Neural cell (in vitro differentiated cells): ENCODE results near the gene WNT16. TPM values are rescaled to one million over a fixed set of nuclear protein-coding genes. Genes with fewer than 3 reads are reported as not detected.
A peak's percentile ranks its signal among the peaks of the same experiment; 100 is the strongest.

Experiments
- H2AFZ ChIP-seq: fragments of 200-600, 300-800 bp; sonication (generic), shearing (Covaris generic); 2 replicates; pipeline ENCODE4 v1.6.0; 2014; ENCODE audit warnings: low read depth, mild to moderate bottlenecking, antibody characterized with exemption, low read length, moderate library complexity
- H3F3A ChIP-seq: fragments of 200-600 bp; shearing (Covaris generic); 2 replicates; pipeline ENCODE4 v1.6.1; 2016; ENCODE audit warnings: mild to moderate bottlenecking, moderate library complexity, mixed read lengths, antibody characterized with exemption, low read length; ENCODE audit not compliant: insufficient read depth, poor library complexity, severe bottlenecking
- H3K27ac ChIP-seq: fragments of 200-600, 300-800 bp; sonication (generic), shearing (Covaris generic); 2 replicates; pipeline ENCODE4 v1.5.1; 2014; ENCODE audit warnings: mild to moderate bottlenecking, low read length, moderate library complexity
- H3K27me3 ChIP-seq: fragments of 300-800, 200-600 bp; sonication (generic), shearing (Covaris generic); 2 replicates; pipeline ENCODE4 v1.6.0; 2014; ENCODE audit warnings: mild to moderate bottlenecking, low read depth, low read length, moderate library complexity; ENCODE audit not compliant: insufficient read depth
- H3K36me3 ChIP-seq: fragments of 300-800, 200-600 bp; sonication (generic), shearing (Covaris generic); 2 replicates; pipeline ENCODE4 v1.5.1; 2014; ENCODE audit warnings: mild to moderate bottlenecking, antibody characterized with exemption, low read length, moderate library complexity; ENCODE audit not compliant: insufficient read depth
- H3K4me2 ChIP-seq: fragments of 300-800, 200-600 bp; sonication (generic), shearing (Covaris generic); 2 replicates; pipeline ENCODE4 v1.6.0; 2014; ENCODE audit warnings: mild to moderate bottlenecking, low read length
- H3K4me3 ChIP-seq: fragments of 300-800, 200-600 bp; sonication (generic), shearing (Covaris generic); 2 replicates; pipeline ENCODE4 v1.5.1; 2014; ENCODE audit warnings: mild to moderate bottlenecking, low read length, moderate library complexity
- H3K79me2 ChIP-seq: fragments of 200-600 bp; shearing (Covaris generic); replicated peaks from 2 replicates; pipeline ENCODE4 v1.6.0; 2014; ENCODE audit warnings: mild to moderate bottlenecking, low read length, moderate library complexity; ENCODE audit not compliant: insufficient read depth
- H3K9ac ChIP-seq: fragments of 300-800, 200-600 bp; sonication (generic), shearing (Covaris generic); 2 replicates; pipeline ENCODE4 v1.6.1; 2016; ENCODE audit warnings: mild to moderate bottlenecking, low read length, mixed read lengths
- H3K9me2 ChIP-seq: fragments of 200-600 bp; shearing (Covaris generic); 2 replicates; pipeline ENCODE4 v1.6.1; 2016; ENCODE audit warnings: mild to moderate bottlenecking, low read length, mixed read lengths; ENCODE audit not compliant: insufficient read depth
- H3K9me3 ChIP-seq: fragments of 200-600, 300-800 bp; sonication (generic), shearing (Covaris generic); 2 replicates; pipeline ENCODE4 v1.6.1; 2016; ENCODE audit warnings: mild to moderate bottlenecking, mixed run types, low read length, moderate library complexity, mixed read lengths
- H4K20me1 ChIP-seq: fragments of 200-600 bp; shearing (Covaris generic); 2 replicates; pipeline ENCODE4 v1.6.1; 2016; ENCODE audit warnings: mild to moderate bottlenecking, mixed run types; ENCODE audit not compliant: insufficient read depth
- EP300 ChIP-seq: fragments of 450-650 bp; conservative IDR thresholded peaks from 2 replicates; pipeline ENCODE4 v1.6.1; 2014; ENCODE audit warnings: antibody characterized with exemption, mild to moderate bottlenecking, moderate library complexity; ENCODE audit not compliant: poor library complexity, severe bottlenecking
- EZH2 ChIP-seq: fragments of 200-600, 300-800 bp; shearing (Covaris generic), sonication (generic); IDR thresholded peaks from 2 replicates; pipeline ENCODE4 v1.6.1; 2014; ENCODE audit warnings: antibody characterized with exemption, low read length, borderline replicate concordance, mild to moderate bottlenecking; ENCODE audit not compliant: insufficient read depth, poor library complexity, severe bottlenecking
- MXI1 ChIP-seq: fragments of 450-650 bp; conservative IDR thresholded peaks from 2 replicates; pipeline ENCODE4 v1.6.1; 2014; ENCODE audit warnings: antibody characterized with exemption, mild to moderate bottlenecking; ENCODE audit not compliant: poor library complexity, severe bottlenecking
- POLR2AphosphoS5 ChIP-seq: IDR thresholded peaks from 2 replicates; pipeline ENCODE4 v1.6.1; 2012
- RAD21 ChIP-seq: fragments of 450-650 bp; conservative IDR thresholded peaks from 2 replicates; pipeline ENCODE4 v1.6.1; 2014; ENCODE audit warnings: antibody characterized with exemption, mild to moderate bottlenecking, moderate library complexity
- SMC3 ChIP-seq: fragments of 450-650 bp; conservative IDR thresholded peaks from 2 replicates; pipeline ENCODE4 v1.6.1; 2014; ENCODE audit warnings: antibody characterized with exemption, mild to moderate bottlenecking, moderate library complexity; ENCODE audit not compliant: poor library complexity
- TAF1 ChIP-seq: IDR thresholded peaks from 2 replicates; pipeline ENCODE4 v1.6.1; 2012; ENCODE audit warnings: low read depth
- polyA minus RNA-seq: library from RNA; depleted of rRNA, polyadenylated mRNA; stranded (reverse); fragments of >200 nt; gene quantifications from 2 replicates; pipeline ENCODE4 v1.2.3, GENCODE V29; 2014
- polyA plus RNA-seq: library from polyadenylated mRNA; depleted of rRNA; stranded (reverse); fragments of >200 nt; gene quantifications from 2 replicates; pipeline ENCODE4 v1.2.3, GENCODE V29; 2014
- TF ChIP-seq, protein P1 (sequence below): IDR thresholded peaks from 2 replicates; pipeline ENCODE4 v1.6.1; 2012; ENCODE audit warnings: borderline replicate concordance
- TF ChIP-seq, protein P2 (sequence below): fragments of 450-650 bp; IDR thresholded peaks from 2 replicates; pipeline ENCODE4 v1.5.1; 2014; ENCODE audit warnings: antibody characterized with exemption, mild to moderate bottlenecking, moderate library complexity; ENCODE audit not compliant: poor library complexity, severe bottlenecking

WNT16 gene, protein sequence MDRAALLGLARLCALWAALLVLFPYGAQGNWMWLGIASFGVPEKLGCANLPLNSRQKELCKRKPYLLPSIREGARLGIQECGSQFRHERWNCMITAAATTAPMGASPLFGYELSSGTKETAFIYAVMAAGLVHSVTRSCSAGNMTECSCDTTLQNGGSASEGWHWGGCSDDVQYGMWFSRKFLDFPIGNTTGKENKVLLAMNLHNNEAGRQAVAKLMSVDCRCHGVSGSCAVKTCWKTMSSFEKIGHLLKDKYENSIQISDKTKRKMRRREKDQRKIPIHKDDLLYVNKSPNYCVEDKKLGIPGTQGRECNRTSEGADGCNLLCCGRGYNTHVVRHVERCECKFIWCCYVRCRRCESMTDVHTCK
- polyA plus RNA-seq (not detected in 2 replicates), polyA minus RNA-seq (not detected in 2 replicates)

DNA sequence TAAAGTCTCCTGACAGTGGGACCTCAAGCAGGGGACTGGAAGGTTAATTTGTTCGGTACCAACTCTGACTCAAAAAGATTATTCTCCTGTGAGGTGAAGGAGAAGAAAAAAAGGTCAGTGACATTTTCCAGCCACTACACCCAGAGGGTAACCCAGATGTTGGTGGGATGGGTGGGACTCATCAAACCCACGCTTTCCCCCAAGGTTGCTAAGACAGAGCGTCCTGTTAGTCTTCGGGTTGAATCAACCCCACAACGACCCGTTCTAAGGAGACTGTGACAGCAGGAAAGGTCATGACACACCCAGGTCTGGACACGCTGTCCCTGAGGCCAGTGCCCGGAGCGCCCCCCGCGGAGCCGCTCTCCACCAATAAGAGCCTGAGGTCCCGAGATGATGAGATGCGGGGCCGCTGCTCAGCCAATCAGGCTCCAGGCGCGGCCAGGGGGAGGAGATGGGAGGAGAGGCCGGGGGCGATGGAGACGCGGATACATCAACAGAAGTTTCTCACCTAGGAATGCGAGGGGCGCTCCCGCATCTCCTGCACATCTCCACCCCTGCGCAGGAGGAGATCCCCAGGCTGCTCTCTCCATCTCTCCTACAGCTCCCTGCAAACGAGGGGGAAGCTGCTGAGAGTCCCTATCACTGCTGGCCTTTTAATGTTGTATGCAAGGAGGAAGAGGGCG, at the start of gene WNT16:
Gene WNT16 (plus strand): TSS at position 493 of the 683 bp plus-strand sequence. CDS start 293 bp downstream, outside the sequence.
- Histone ChIP-seq H3K9me2 (no peaks in the 10 kb centered on the region), H3K79me2 (no peaks in the 10 kb centered on the region), H2AFZ (no peak within 1 kb of the TSS), H3K9ac (no peak within 1 kb of the TSS), H3K27ac (no peak within 1 kb of the TSS), H3F3A (no peaks in the 10 kb centered on the region), H3K27me3 (peaks cover 61% of the 10 kb centered on the region), H3K4me2 (peak within 1 kb of the TSS; percentile 69), H4K20me1 (no peaks in the 10 kb centered on the region), H3K4me3 (peak within 1 kb of the TSS; percentile 65), H3K36me3 (no peaks in the 10 kb centered on the region), H3K9me3 (peaks cover 3% of the 10 kb centered on the region)
- TF ChIP-seq RAD21: no peak
- TF ChIP-seq, protein P1, sequence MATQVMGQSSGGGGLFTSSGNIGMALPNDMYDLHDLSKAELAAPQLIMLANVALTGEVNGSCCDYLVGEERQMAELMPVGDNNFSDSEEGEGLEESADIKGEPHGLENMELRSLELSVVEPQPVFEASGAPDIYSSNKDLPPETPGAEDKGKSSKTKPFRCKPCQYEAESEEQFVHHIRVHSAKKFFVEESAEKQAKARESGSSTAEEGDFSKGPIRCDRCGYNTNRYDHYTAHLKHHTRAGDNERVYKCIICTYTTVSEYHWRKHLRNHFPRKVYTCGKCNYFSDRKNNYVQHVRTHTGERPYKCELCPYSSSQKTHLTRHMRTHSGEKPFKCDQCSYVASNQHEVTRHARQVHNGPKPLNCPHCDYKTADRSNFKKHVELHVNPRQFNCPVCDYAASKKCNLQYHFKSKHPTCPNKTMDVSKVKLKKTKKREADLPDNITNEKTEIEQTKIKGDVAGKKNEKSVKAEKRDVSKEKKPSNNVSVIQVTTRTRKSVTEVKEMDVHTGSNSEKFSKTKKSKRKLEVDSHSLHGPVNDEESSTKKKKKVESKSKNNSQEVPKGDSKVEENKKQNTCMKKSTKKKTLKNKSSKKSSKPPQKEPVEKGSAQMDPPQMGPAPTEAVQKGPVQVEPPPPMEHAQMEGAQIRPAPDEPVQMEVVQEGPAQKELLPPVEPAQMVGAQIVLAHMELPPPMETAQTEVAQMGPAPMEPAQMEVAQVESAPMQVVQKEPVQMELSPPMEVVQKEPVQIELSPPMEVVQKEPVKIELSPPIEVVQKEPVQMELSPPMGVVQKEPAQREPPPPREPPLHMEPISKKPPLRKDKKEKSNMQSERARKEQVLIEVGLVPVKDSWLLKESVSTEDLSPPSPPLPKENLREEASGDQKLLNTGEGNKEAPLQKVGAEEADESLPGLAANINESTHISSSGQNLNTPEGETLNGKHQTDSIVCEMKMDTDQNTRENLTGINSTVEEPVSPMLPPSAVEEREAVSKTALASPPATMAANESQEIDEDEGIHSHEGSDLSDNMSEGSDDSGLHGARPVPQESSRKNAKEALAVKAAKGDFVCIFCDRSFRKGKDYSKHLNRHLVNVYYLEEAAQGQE: no peak
- TF ChIP-seq EP300: no peak
- TF ChIP-seq TAF1: no peak
- TF ChIP-seq, protein P2, sequence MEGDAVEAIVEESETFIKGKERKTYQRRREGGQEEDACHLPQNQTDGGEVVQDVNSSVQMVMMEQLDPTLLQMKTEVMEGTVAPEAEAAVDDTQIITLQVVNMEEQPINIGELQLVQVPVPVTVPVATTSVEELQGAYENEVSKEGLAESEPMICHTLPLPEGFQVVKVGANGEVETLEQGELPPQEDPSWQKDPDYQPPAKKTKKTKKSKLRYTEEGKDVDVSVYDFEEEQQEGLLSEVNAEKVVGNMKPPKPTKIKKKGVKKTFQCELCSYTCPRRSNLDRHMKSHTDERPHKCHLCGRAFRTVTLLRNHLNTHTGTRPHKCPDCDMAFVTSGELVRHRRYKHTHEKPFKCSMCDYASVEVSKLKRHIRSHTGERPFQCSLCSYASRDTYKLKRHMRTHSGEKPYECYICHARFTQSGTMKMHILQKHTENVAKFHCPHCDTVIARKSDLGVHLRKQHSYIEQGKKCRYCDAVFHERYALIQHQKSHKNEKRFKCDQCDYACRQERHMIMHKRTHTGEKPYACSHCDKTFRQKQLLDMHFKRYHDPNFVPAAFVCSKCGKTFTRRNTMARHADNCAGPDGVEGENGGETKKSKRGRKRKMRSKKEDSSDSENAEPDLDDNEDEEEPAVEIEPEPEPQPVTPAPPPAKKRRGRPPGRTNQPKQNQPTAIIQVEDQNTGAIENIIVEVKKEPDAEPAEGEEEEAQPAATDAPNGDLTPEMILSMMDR: no peak
- TF ChIP-seq MXI1: no peak
- no peak for TF ChIP-seq SMC3
- TF ChIP-seq EZH2: no peak
- no peak for TF ChIP-seq POLR2AphosphoS5

DNA sequence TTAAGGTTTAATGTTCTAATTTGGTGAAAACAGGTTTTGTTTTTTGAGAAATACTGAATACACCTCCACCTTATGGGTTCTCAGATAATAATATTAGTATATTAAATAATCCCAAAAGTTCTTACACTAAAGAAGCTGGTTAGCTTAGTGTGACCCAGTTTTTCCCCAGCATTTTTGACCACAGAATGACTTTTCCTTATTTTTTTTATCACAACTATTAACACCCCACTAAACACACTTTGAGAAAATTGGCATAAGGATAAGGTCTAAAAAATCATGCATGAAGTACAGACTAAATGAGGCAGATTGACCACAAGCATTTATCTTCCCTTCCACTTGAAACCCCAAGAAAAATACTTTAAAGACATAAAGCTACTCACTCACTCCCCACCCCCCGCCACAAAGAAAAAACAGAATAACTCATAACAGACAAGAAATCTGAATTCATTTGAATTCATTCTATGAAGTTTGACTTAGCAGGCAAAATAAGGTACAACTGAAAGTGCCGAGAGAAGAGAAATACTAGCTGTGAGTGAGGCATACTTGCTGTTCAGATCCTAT, 49.7 kb upstream of the WNT16 start:
- no peaks in the 10 kb centered on the region for H4K20me1 ChIP-seq
- H3F3A ChIP-seq: no peaks in the 10 kb centered on the region
- H3K79me2 ChIP-seq: no peaks in the 10 kb centered on the region
- H3K9me3 ChIP-seq: no peaks in the 10 kb centered on the region
- no peak overlapping the region for H3K4me2 ChIP-seq
- no peaks in the 10 kb centered on the region for H3K9me2 ChIP-seq
- H3K4me3 ChIP-seq: no peak overlapping the region
- H2AFZ ChIP-seq: no peak overlapping the region
- no peaks in the 10 kb centered on the region for H3K36me3 ChIP-seq
- no peaks in the 10 kb centered on the region for H3K27me3 ChIP-seq
- no peak overlapping the region for H3K9ac ChIP-seq
- no peak overlapping the region for H3K27ac ChIP-seq
- no peak for TF ChIP-seq RAD21
